ENCODE results near the gene CACNG6.

DNA sequence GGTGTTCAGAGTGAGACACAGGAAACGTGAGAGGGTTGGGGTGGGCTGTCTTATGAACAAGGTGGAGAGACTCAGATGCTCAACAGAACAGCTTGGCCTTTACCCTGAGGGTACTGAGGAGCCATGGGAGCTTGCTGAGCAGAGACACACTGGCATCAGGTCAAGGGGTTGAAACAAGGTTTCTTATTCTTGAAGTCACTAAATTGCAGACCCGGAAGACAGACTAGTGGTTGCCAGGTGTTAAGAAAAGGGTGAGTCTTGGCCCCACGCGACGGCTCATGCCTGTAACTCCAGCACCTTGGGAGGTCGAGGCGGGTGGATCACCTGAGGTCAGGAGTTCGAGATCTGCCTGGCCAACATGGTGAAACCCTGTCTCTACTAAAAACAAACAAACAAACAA, 22.4 kb downstream of the CACNG6 start:
- TF ChIP-seq CTCF (IDR thresholded peaks at IDR 0.05; ENCODE audit: borderline replicate concordance, extremely low read depth, low read length, poor library complexity, severe bottlenecking) = no peak
- no peak for TF ChIP-seq EZH2 (IDR thresholded peaks at IDR 0.05; ENCODE audit: borderline replicate concordance, low read depth, low read length, severe bottlenecking)
